Astrocyte of the cerebellum (primary cell): Measurements from ENCODE around the gene RASAL2.

Source experiments
- DNase-seq: peaks from one replicate; pipeline ENCODE4 v3.0.0-alpha.2; 2011; ENCODE audit warnings: low read depth
- H3K4me3 ChIP-seq: 2 replicates; pipeline ENCODE4 v1.5.1; 2011; ENCODE audit warnings: mild to moderate bottlenecking, low read depth, low read length, moderate library complexity
- in situ Hi-C: cut with HindIII; loops from 2 replicates; pipeline ENCODE4 v1.10.0; 2017; ENCODE audit warnings: low sequenced_read_pairs
- TF ChIP-seq, protein P1 (sequence below): IDR thresholded peaks from 2 replicates; pipeline ENCODE4 v1.5.1; 2012; ENCODE audit warnings: low read length, low read depth, moderate library complexity, mild to moderate bottlenecking; ENCODE audit errors: missing control alignments

Gene RASAL2

DNA sequence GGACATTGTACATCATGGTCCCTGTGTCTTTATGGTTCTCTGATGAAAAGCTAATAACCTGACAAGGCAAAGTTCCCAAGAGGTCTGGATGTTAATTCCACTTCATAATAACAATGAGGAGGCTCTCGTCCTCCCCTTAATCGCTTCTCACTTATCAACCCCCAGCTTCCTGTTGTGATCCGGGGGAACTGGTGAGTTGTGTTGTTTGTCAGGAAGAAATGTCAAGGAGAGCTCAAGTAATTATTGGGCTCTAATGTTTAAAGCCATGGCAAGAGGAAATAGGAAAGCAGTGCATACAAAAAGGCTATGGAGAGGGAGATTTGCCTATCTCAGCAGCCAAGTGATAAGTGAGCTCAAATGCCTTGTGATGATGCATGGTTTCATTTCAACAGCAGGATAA lies 42.8 kb upstream of the RASAL2 start:
- H3K4me3 ChIP-seq = no peak overlapping the region
- in situ Hi-C loops = no loop called here
- TF ChIP-seq, protein P1, sequence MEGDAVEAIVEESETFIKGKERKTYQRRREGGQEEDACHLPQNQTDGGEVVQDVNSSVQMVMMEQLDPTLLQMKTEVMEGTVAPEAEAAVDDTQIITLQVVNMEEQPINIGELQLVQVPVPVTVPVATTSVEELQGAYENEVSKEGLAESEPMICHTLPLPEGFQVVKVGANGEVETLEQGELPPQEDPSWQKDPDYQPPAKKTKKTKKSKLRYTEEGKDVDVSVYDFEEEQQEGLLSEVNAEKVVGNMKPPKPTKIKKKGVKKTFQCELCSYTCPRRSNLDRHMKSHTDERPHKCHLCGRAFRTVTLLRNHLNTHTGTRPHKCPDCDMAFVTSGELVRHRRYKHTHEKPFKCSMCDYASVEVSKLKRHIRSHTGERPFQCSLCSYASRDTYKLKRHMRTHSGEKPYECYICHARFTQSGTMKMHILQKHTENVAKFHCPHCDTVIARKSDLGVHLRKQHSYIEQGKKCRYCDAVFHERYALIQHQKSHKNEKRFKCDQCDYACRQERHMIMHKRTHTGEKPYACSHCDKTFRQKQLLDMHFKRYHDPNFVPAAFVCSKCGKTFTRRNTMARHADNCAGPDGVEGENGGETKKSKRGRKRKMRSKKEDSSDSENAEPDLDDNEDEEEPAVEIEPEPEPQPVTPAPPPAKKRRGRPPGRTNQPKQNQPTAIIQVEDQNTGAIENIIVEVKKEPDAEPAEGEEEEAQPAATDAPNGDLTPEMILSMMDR = no peak
- DNase-seq = no peak

DNA sequence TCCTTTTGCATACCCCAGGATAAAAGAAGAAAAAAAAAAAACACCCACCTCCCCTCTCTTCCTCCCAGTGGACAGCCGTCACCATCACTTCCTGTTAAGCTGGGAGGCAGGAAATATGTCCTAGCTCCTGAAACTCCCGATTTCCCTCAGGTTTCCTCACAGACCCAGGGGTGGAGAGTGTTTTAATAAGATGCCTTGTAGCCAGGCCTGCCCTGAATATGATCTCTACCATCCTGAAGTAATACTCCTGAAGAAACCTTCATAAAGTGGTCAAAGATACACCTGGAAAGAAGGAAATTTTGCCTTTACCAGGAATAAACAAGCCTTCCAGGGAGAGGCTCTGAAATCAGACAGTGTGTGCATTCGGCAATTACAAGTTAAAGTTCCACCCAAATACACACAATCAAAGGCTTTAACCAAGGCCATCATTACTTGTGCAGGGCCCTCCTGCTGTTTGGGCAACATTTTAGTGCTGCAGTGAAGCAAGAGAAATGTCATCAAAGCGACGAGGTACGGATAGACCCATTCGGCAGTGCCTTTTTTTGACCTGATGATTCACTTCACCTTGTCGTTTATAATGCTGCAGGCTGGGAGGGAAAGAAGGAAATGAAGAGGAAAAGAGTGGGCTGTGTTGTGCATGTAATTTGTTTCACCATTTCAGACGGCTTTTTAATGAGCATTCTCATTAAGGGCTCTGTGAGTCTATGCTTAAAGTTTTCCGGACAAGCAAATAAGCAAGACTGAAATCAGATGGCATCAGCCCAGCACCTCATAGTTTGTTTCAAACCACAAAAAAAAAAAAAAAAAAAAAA lies 41.0 kb upstream of the RASAL2 start:
- in situ Hi-C loops = no loop called here
- peak; percentile 52 for DNase-seq
- TF ChIP-seq, protein P1 = no peak
- H3K4me3 ChIP-seq = no peak overlapping the region

DNA sequence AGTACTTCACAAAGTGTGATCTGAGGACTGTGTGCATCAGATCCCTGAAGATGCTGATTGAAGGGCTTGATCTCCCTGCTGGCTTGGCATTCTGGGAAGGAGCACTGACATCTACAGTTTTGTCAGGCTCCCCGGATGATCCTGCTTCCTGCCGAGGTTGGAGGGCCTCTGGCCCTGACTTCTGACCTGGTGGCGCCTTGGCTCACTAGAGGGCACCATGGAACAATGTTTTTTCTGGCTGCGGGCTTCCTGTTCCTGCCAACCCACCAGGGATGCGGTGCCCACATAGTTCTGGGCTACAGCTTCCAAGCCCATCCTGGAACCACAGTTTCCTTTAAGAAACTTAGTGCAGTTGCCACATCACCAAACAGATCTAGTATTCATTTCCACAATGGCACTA lies 38.8 kb upstream of the RASAL2 start:
- TF ChIP-seq, protein P1 = no peak
- in situ Hi-C loops = no loop called here
- no peak overlapping the region for H3K4me3 ChIP-seq
- no peak for DNase-seq

DNA sequence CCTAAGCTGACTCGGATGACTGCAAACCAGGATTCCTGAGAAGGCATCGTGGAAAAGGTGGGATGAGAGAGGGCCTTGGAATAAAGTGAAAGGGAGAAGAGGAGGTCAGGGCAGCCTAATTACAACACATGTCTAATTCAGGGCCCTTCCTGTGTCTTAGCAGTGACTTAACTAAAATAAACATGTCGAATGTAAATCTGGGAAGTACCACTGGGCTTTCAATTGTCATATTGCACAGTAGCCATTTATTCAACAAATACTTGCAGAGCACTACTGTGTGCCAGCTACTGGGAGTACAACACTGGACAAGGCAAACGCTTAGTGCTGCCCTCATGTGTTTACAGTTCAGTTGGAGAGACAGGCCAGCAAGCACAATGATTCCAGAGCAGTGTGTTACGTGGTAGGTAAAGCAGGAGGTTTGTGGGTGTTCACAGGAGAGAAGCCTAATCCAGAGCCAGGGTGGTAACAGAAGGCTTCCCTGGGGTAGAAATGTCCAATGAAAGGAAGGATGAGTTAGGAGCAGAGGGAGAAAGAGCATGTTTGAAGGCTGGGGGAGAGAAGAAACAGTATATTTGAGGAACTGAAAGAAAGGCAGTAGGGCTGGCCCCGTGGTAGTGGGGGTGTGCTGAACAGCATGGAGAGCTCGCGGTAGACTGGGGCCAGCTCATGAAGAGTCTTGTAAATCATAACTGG lies 38.0 kb upstream of the RASAL2 start:
- H3K4me3 ChIP-seq = no peak overlapping the region
- in situ Hi-C loops = no loop called here
- DNase-seq = no peak
- TF ChIP-seq, protein P1 = no peak

DNA sequence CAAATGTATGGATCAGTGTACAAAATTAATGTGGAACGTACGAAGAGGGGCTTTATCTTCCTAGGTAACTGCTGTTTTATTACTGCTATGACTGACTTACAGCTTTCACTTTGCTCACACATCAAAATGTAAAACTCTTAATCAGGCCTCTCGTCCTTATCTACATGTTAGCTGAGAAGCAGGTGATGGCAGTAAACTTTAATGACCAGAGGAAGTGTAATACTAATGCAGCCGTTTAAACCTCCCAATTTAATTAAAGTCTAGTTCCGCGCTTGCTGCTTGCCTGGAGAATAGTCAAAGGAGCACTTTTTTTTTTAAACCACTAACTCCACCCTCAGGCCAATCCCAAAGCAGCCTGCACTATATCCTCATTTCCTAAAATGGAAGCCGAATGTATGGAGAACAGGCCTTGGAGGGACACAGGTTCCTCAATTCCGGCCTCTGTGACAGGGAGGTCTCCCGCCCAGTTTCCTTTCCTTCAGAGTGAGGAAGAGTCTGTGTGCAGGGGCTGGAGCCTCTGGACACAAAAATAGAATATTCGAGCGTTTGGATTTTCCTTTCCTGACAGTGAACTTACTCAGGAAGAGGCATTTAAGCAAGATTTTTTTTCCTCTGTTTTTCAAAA lies 36.7 kb upstream of the RASAL2 start:
- TF ChIP-seq, protein P1 = no peak
- H3K4me3 ChIP-seq = no peak overlapping the region
- in situ Hi-C loops = no loop called here
- DNase-seq = no peak

DNA sequence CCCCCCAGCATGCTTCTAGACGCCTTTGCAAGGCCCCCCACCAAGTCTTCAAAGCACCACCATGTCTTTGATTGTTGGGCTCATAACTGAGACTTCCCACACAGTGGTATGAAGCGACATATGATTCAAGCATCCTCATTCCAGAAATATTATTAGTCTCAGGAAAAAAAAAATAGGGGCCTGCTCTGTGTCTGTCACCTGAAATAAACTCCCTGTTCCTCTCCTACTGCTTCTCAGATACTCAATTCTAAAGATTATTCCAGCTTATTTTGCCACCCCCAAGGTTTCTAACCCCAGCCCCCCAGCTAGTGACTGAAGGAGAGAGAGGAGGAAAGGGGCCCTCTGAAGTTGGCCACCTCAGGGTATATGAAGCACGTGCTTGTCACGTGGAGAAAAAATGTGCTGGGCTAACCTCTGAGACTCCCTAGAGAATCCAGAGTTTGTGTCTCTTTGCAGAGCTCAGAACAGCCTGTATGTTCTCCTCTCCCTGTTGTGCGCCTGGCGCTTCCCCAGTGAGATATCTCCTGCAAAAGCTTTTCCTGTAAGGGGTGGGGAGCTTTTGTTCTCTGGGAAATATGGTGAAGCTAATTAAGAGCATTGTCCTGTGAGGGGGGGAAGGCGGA lies 35.9 kb upstream of the RASAL2 start:
- no peak overlapping the region for H3K4me3 ChIP-seq
- TF ChIP-seq, protein P1 = no peak
- DNase-seq = no peak
- in situ Hi-C loops = no loop called here
